Measurements from ENCODE around the gene MTFR2.

The MTFR2 gene

GRCh38 chr6:136184738-136185137 lies 65.4 kb downstream of the MTFR2 start:
- Histone ChIP-seq H3K4me1 (ENCODE audit: insufficient read depth, low read length) (peaks cover 6% of the 10 kb centered on the region), H3K36me3 (ENCODE audit: insufficient read depth, low read length) (no peaks in the 10 kb centered on the region), H3K9ac (ENCODE audit: low read depth, low read length) (no peak overlapping the region), H3K9me3 (ENCODE audit: control insufficient read depth, insufficient read depth, low read length) (no peaks in the 10 kb centered on the region)

- H3K36me3 ChIP-seq (ENCODE audit: insufficient read depth, low read length) = no peaks in the 10 kb centered on the region
- no peaks in the 10 kb centered on the region; the same call in 1 of the 2 replicates for H3K4me1 ChIP-seq (ENCODE audit: insufficient read depth, low read length)
- H3K9me3 ChIP-seq (ENCODE audit: control insufficient read depth, insufficient read depth, low read length) = no peaks in the 10 kb centered on the region
- no peak overlapping the region for H3K9ac ChIP-seq (ENCODE audit: low read depth, low read length)
These were observed 68.2 kb downstream of the MTFR2 start for GRCh38 chr6:136181861-136182260.

- Histone ChIP-seq H3K9me3 (ENCODE audit: control insufficient read depth, insufficient read depth, low read length) (no peaks in the 10 kb centered on the region), H3K36me3 (ENCODE audit: insufficient read depth, low read length) (no peaks in the 10 kb centered on the region), H3K4me1 (ENCODE audit: insufficient read depth, low read length) (no peaks in the 10 kb centered on the region; the same call in 1 of the 2 replicates), H3K9ac (ENCODE audit: low read depth, low read length) (no peak overlapping the region)
These were observed 68.6 kb downstream of the MTFR2 start for GRCh38 chr6:136181512-136181833.
